Measurements from ENCODE around the gene IRF7.

DNA sequence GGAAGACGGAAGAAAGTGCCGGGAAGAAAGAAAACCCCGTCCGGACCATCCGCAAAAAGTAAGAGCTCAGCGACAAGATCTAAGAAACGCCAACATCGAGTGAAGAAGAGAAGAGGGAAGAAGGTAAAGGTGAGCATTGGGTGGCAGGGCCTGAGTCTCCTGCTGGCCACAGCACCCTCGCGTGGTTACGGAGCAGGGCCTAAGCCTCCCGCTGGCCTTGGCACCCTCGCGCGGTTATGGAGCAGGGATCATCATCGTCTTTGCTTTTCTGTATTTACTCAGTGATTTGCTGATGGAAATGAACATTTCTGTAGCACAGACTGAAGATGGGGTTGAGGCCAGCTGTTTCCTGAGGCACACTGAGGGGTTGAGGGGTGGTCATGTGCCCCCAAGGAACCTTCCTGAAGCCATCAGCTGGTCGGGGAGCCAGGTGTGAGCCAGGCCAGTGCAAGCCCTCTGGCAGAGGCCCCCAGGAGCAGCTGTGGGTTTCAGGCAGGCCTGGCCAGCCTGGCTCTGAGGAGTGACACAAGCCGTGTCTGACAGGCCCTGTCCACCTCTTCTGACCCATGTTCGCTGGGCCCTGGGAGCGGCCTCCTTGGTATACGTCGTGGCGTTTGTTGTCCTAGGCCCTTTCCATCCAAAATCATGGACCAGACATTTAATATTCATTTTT is 14.0 kb downstream of the IRF7 start:
- TF ChIP-seq, protein P1, sequence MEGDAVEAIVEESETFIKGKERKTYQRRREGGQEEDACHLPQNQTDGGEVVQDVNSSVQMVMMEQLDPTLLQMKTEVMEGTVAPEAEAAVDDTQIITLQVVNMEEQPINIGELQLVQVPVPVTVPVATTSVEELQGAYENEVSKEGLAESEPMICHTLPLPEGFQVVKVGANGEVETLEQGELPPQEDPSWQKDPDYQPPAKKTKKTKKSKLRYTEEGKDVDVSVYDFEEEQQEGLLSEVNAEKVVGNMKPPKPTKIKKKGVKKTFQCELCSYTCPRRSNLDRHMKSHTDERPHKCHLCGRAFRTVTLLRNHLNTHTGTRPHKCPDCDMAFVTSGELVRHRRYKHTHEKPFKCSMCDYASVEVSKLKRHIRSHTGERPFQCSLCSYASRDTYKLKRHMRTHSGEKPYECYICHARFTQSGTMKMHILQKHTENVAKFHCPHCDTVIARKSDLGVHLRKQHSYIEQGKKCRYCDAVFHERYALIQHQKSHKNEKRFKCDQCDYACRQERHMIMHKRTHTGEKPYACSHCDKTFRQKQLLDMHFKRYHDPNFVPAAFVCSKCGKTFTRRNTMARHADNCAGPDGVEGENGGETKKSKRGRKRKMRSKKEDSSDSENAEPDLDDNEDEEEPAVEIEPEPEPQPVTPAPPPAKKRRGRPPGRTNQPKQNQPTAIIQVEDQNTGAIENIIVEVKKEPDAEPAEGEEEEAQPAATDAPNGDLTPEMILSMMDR (IDR thresholded peaks at IDR 0.05) = no peak
- TF ChIP-seq NFE2L2 (conservative IDR thresholded peaks at IDR 0.05; ENCODE audit: low read length) = no peak
- TF ChIP-seq CBX8 (IDR thresholded peaks at IDR 0.05) = no peak
- no peak for TF ChIP-seq MYC (IDR thresholded peaks at IDR 0.05; ENCODE audit: borderline replicate concordance, low read length)
- TF ChIP-seq, protein P2, sequence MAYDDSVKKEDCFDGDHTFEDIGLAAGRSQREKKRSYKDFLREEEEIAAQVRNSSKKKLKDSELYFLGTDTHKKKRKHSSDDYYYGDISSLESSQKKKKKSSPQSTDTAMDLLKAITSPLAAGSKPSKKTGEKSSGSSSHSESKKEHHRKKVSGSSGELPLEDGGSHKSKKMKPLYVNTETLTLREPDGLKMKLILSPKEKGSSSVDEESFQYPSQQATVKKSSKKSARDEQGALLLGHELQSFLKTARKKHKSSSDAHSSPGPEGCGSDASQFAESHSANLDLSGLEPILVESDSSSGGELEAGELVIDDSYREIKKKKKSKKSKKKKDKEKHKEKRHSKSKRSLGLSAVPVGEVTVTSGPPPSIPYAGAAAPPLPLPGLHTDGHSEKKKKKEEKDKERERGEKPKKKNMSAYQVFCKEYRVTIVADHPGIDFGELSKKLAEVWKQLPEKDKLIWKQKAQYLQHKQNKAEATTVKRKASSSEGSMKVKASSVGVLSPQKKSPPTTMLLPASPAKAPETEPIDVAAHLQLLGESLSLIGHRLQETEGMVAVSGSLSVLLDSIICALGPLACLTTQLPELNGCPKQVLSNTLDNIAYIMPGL (CRISPR knock-in tag; IDR thresholded peaks at IDR 0.05; ENCODE audit: borderline replicate concordance) = no peak
- TF ChIP-seq RAD21 (conservative IDR thresholded peaks at IDR 0.05 in 1 of 2, IDR thresholded peaks at IDR 0.05 in 1 of 2) = no peak
- TF ChIP-seq EP300 (IDR thresholded peaks at IDR 0.05) = no peak

Measured in A549 (cell line).